GM18909 (cell line): ENCODE data around the gene ZNF747.

Source experiments
- ATAC-seq: cut with Tn5 transposase; IDR thresholded peaks from one replicate; pipeline ENCODE4 v1.9.1; 2021; ENCODE audit warnings: mild to moderate bottlenecking; ENCODE audit not compliant: unreplicated experiment, poor library complexity

The ZNF747 gene

DNA sequence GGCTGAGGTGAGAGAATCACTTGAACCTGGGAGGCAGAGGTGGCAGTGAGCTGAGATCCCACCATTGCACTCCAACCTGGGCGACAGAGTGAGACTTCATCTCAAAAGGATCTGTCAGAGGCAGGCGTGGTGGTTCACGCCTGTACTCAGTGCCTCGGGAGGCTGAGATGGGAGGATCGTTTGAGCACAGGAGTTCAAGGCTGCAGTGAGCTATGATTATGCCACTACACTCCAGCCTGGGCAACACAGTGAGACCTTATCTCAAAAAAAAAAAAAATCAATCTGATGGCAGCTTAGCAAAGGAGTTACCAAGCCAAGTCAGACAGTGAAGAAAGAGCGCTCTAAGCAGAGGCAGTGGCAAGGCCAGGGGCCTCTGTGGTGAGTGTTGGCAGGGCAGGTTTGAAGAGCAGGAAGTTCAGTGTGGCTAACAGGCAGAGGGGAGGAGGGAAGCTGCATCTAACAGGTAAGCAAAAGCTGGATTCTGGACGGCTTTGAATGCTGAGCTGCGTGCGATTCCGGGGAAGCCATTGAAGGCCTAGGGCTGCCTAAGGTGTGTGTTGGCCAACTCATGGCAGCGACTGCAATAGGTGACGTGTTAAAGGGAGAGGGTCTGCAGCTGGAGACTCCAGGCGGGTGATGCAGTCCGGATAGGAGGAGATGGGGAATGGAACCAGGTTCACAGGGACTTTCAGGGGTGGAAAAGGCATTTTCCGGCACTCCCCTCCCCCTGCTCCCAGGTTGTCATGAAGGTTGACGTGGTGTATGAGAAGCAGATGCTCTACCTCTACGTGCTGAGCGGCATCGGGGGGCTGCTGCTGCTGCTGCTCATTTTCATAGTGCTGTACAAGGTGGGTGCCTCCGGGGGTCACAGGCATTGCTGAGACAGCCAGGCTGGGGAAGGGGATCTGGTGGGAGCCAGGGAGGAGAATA, 15.3 kb downstream of the ZNF747 start:
- no peak for ATAC-seq

DNA sequence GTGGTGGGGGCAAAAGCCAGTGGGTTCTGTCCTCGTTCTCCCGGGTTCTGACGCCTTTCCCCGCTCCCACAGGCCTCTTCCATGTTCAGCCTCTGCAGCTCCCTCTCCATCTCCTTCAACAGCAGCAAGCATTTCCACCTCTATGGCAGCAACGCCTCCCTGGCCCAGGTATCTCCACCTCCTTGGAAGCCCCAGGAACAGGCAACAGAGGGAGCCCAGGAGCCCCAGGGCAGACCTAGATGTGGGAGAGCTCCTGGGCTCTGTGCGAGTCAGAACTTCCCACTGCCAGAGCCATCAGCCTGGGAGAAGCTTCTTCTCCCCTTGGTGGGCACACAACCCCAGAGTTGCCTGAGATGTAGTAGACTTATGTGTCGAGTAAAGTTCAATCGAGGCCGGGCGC, 16.1 kb downstream of the ZNF747 start:
- ATAC-seq: no peak

DNA sequence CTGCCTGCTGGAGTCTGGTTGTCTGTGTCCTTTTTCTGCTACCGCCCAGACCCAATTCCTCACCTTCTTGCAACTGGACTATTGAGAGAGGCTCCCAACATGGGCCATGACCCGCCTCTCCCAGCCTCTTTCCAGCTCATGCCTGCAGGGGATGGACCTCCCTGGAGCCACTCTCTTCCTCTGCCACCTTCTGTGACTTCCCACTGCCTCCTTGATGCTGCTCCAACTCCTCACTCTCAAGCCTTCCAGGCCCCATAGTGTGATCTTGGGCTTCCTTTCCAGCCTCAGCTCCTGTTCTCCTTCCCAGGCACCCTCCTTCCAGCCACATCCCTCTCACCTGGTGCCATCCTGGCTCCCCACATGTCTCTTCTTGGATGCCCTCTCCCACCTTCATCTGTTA, 19.4 kb downstream of the ZNF747 start:
- ATAC-seq: no peak

DNA sequence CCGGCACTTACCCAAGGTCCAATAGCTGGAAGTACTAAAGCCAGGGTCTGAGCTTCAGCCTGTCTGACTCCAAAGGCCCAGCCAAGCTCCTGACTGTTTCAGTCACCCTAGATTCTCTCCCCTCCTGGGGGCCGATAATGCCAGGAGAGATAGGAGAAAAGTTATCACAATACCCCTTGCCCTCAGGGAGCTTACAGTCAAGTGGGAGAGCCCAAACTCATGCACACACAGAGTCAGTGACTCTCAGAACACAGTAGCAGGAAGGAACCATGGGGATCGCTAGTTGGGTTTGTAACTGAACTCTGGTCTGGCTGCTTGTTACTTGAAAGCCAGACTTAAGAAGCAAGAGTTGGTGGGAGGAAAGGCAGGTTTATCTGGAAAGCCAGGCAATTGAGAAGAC, 23.1 kb downstream of the ZNF747 start:
- ATAC-seq: no peak

DNA sequence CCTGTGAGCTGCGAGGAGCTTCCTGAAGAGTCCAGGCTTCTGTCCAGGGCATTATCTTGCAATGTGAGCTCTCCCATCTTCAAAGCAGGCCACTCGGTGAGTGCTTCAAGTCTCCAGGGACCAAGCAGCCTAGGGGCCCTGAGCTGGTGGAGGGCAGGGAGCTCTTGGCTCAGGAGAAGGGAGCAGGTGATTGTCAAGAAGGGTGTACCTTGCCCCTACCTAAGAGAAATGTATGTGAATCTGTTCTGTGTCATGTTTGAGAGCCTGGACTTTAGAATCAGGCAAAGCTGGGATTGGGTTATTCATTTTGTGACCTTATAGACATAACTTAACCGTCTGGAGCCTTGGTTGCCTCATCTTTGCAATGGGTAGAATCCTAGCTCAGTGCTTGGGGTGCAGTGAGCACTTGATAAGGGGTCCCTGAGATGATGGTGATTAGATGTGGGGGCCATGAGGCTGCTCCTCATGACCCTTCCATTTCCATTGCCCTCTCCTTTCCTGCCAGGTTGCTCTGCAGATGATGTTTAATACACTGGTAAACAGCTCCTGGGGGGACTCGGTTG, 24.2 kb downstream of the ZNF747 start:
- no peak for ATAC-seq

DNA sequence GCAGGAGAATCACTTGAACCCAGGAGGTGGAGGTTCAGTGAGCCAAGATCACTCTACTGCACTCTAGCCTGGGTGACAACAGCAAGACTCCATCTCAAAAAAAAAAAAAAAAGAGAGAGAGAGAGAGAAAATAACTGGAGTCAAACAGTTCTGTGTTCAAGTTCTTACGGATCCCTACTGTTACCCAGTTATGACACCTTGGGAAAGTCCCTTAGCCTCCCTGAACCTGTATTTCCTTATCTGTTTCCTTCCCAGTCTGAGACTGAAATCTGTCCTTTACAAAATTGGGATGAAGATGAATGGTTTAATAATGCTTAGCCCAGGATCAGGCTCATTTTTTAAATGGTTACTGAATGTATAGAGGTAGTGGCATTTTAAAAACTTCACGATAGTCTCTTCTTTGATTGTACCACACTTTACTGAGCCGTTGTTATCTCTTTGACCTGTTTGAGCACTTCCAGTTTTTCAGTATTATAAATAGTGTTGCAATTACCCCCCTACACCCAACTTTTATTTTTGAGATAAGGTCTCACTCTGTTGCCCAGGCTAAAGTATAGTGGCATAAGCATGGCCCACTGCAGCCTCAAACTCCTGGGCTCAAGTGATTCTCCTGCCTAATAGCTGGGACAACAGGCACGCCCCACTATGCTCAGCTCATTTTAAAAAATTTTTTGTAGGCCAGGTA, 25.4 kb downstream of the ZNF747 start:
- no peak for ATAC-seq

DNA sequence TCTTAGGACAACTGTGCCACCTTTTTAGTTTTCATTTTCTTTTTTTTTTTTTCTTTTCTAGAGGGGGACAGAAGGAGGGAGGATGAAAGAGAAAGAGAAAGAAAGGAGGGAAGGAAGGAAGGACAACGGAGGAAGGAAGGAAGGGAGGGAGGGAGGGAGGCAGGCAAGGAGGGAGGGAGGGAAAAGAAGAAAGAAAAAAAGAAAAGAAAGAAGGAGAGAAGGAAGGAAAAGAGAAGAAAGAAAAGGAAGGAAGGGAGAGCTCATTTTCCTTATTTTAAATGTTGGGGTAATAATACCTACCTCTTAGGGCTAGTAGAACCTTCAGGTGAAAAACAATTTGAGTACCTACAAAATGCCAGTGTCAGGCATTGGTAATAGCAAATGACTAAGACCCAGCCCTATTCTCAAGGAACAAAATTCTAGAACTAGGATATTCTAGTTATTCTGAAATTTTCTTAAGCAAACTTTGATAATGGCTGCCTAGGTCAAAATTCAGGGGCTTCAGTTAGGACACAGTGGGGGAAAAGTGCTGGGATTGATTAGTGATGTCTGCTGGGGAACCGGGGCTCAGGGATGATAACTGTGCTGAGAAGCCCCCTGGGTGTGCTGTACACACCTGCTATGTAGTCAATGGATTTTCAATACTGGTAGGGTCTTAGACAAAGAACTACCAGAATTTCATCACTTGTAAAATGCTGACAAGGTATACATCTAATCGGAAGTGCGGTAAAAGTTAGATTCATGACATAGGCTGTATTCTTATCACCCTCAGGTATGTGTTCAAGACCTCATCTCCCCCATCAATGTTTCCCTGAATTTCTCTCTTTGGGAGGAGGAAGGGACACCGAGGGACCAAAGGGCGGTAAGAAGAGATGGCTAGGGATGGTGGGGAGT, 31.0 kb downstream of the ZNF747 start:
- ATAC-seq: no peak

DNA sequence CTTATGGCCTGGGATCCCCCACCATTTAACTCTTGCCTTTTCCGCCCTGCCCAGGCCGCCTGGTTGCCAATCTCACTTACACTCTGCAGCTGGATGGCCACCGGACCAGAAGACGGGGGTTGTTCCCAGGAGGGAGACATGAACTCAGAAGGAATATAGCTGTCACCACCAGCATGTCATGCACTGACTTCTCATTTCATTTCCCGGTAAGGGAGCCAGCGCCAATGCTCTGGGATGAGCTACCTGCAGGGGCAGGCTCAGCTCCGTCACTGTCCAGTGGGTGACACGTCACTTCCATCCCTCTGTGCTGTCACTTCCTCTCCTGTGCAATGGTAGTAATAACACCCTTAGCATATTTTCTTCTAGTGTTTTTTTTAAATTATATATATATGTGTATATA, 35.4 kb downstream of the ZNF747 start:
- ATAC-seq: no peak

DNA sequence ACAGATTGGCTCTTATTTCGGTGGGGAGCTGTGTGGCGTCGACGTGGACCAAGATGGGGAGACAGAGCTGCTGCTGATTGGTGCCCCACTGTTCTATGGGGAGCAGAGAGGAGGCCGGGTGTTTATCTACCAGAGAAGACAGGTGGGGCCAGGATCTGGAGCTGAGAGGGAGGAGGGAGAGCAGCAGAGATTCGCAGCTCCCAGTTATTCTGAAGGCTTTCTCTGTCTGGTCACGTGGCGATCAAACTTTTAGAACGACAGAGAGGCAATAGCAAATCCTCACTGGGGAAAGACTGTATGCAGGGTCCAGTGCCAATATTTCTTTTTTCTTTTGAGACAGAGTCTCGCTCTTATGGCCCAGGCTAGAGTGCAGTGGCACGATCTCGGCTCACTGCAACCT, 39.9 kb downstream of the ZNF747 start:
- ATAC-seq: no peak

DNA sequence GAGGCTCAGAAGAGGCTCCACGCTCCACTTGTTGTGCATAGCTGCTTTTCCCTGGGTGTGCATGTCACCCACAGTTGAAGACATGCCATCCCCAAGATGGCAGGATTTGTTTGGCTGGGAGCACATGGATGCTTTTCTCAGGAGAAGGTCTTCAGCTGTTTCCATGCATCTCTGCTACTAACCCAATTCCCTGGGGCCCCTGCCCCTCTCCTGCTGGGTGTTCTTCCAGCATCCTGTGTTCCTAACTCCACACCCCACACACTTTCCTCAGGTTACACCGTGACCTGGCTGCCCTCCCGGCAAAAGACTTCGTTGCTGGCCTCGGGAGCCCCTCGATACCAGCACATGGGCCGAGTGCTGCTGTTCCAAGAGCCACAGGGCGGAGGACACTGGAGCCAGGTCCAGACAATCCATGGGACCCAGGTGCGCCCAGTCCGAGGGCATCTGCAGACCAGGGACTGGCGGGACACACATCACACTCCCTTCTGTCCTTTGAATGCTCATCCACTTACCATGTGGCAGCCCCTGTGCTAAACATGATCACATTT, 40.6 kb downstream of the ZNF747 start:
- ATAC-seq: no peak

DNA sequence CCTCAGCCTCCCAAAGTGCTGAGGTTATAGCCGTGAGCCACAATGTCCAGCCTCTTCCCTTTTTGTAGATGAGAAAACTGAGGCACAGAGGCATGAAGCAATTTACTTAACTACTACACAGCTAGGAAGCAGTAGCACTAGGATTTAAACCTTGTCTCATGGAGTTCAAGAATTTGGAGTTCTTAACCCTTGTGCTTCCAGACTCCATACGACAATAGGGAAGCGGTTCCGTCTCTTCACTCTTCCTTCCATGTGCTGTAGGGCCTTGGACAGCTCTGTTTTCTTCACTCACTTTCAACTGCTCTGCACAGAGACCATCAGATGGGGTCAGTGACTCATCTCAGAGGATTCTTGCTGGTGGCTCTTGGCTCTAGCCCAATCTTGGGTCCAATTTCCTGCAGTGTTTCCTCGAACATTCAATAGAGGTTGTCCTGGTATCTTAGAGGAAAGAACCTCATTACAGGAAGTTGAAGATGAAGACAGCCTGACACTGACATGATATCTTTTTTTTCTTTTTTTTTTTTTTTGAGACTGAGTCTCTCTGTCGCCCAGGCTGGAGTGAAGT, 42.8 kb downstream of the ZNF747 start:
- no peak for ATAC-seq

DNA sequence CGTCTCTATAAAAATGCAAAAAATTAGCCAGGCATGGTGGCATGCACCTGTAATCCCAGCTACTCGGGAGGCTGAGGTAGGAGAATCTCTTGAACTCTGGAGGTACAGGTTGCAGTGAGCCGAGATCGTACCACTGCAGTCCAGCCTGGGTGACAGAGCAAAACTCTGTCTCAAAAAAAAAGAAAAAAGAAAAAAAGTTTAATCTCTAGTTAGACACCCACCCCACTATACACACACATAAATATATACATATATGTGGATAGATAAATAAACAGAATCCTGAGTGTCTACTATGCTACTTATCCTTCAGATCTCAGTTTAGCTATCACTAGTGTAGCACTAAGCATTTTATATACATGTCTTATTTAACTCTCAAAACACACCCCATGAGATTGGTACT, 43.4 kb downstream of the ZNF747 start:
- ATAC-seq: no peak

DNA sequence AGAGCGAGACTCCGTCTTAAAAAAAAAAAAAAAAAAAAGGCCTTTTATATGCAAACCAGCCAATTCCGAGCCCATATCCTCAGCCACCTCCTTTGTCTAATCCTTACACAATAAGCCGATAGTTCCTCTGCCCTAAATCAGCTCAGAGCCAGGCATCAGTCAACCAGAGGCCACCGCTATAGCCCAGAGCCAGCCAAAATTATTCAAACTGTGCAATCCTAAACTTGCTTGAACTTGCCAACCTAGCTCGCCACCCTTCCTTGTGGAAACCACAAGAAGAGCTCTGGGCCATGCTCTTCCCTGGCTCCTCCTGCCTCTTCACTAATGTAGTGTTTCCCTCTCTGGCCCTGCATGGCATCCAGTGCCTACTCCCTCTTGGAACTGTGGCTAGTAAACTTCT, 44.4 kb downstream of the ZNF747 start:
- ATAC-seq: no peak

DNA sequence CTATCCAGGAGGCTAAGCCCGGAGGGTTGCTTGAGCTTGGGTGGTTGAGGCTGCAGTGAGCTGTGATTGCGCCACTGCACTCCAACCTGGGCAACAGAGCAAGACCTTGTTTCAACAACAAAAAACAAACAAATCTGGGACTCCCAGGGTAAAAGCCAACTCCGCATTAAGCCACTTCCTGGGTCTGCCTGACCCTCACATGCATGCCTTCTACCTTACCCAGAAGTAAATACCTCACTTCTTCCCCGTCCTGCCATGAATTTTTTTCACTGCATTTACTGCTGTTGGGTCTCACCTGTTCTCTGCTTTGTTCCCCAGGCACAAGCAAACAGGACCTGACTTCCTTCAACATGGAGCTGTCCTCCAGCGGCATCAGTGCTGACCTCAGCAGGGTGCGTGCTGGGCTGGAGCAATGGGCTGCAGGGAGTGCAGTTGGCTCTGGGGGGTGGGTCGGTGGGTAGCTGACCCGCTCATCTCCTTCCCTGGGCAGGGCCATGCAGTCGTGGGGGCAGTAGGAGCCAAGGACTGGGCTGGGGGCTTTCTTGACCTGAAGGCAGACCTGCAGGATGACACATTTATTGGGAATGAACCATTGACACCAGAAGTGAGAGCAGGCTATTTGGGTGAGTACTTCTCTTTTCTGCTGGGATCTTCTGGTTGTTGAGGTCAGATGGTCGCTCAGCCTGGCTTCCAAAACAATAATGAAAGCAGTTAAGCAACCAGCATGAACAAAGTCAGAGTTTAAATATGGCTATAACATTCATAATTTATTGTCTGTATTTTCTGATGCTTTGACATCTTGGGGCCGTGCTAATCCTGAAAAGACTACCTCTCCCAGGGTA, 45.7 kb downstream of the ZNF747 start:
- ATAC-seq: no peak

DNA sequence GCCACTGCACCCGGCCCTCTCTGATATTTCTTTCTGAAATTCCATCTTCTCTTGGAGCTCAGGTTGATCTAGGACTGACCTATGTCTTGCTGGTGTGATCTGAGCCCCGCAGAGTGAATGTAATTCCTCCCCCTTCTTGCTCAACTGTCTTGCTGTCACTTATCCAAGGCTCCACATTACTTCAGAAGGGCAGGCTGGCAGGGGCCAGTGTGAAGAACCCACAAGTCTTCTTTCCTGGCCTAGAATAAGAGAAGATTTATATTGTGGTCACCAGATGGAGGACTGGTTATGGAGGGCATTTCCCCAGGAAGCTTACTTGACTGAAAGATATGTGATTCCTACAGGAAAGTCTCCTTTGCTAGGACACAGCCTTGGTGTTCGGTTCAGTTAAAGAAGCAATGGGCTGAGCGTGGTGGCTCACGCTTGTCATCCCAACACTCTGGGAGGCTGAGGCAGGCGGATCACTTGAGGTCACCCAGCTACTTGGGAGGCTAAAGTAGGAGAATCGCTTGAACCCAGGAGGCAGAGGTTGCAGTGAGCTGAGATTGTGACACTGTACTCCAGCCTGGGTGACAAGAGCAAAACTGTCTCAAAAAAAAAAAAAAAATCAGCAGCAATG, 48.7 kb downstream of the ZNF747 start:
- no peak for ATAC-seq

DNA sequence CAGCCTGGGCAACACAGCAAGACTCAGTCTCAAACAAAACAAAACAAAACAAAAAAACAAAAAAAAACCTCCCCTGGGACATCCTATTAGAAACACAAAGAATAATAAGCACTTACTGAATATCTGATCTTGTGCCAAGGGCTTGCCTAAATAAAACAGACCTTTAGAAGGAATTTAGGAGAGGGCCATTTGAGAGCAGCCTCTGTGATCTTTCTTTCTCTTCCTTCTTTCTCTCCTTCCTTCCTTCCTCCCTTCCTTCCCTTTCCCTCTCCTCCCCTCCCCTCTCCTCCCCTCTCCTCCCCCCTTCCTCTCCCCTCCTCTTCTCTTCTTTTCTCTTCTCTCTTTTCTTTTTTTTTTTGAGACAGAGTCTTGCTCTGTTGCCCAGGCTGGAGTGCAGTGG, 49.8 kb downstream of the ZNF747 start:
- ATAC-seq: no peak

DNA sequence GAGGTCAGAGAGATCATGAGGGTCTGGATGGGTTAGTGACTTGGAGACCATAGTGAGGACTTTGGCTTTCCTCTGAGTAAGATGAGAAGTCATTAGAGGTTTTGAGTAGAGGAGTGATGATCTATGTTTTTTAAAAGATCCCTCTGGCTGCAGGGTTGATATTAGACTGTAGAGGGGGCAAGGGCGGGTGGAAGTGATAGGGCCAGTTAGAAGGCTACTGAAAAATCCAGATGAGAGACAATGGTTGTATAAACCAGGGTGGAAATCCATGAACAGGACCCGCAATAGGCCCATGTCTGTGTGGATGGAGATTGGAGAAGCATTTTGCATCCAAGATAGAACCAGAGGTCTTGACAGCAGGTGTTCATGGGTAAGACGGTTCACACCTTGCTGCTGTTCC, 52.3 kb downstream of the ZNF747 start:
- no peak for ATAC-seq

DNA sequence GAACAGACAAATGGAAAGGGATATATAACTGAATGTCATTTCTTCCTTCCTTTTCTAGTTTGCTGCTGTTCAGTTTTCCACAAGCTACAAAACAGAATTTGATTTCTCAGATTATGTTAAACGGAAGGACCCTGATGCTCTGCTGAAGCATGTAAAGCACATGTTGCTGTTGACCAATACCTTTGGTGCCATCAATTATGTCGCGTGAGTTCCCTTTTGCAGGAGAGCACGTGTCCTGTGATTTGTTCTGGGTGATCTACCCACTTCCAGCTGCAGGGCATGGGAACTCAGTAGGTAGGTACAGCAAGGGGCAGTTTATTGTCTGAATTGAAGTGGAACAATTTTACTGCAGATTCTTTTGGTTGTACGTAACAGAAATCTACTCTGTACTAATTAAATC, 53.3 kb downstream of the ZNF747 start:
- no peak for ATAC-seq
